Stimulated activated CD4-positive, alpha-beta T cell treated with anti-CD3 and anti-CD28 coated beads, Interleukin-2, amount 100 ng/mL, for 48 hours (primary cell): ENCODE data around the gene BDH1.
"Not testable (repeated sequence)": the region's sequence is repeated elsewhere in the genome, so short reads cannot be mapped to it uniquely, and the experiment has no call there.

Experiments
- DNase-seq, 2 donors: peaks; one replicate each; pipeline ENCODE4 v3.0.0-alpha.2; 2020

The BDH1 gene

GRCh38 chr3:197555281-197556261 is at the start of gene BDH1:
TSS of gene BDH1 (minus strand) at chr3:197555968. CDS start at chr3:197546443, 9,525 bp downstream.
- peak; percentile 54 to 64 for DNase-seq

DNA sequence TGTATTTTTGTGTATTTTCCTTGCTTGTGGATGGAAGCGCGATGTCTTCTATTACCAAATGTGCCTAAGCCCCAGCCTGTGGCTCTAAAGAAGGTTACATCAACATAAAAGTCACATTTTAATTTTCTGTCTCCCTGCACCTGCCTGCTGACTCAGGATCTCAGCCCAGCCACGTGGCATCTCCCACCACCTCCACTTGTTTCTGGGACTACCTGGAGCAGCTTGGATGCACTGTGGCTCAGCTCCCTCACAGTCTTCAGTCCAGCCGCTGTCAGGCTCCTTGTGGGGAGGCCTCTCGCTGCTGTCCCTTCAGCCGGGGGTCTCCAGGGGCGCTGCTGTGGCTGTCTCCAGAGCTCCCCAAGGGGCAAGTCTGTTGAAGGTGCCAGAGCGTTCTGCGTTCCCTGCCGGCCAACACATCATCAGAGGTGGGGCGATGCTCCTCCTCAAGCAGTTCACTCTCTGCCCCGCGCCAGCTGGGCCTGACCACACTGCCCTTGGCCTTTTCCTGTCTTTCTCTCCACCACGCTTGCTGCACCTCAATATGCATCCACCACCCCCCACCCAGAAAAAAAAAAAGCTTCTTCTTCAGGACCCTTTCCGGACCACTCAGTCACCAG is 47.7 kb upstream of the BDH1 start:
- no peak for DNase-seq

- DNase-seq = not testable (repeated sequence)
These were observed 46.6 kb upstream of the BDH1 start for GRCh38 chr3:197602351-197602750.

GRCh38 chr3:197601566-197601840 is 45.7 kb upstream of the BDH1 start:
- DNase-seq = not testable (repeated sequence)

GRCh38 chr3:197600796-197601565 is 45.2 kb upstream of the BDH1 start:
- no peak for DNase-seq

- peak; percentile 67 to 76 for DNase-seq
These were observed 43.5 kb upstream of the BDH1 start for GRCh38 chr3:197599089-197599765.

GRCh38 chr3:197598404-197598980 is 42.7 kb upstream of the BDH1 start:
- no peak for DNase-seq

DNA sequence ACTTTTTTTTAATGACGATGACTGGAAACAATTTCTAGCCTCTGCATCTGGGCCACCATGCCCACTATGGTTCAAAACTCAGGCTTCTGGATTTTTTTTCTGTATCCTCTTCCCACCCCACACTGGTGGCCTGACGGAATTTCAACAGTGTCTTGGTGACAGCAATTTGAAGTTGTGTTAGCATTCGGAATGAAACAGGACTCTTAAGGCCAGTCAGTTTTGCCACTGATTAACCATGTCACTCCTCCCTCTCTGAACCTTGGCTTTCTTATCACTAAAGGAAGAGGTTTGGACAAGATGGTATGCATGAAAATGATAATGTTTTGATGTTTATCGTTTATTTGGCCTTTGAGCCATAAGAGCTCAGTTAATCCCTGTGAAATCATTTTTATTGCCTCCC is 41.6 kb upstream of the BDH1 start:
- DNase-seq = no peak

GRCh38 chr3:197595470-197596185 is 39.9 kb upstream of the BDH1 start:
- DNase-seq = no peak

DNA sequence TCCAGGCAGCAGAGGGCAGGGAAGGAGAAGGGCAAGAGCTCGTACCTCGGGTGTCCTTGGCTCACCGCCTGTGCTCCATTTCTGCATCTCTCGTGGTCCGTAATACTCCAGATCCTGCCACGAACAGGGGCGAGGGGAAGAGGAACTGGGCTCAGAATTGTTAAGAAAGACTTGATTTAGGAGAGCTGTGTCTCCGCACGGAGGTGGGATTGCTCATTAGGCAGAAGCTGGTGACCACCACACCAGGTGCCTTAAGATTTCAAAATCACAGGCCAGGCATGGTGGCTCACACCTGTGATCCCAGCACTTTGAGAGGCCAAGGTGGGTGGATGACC is 37.2 kb upstream of the BDH1 start:
- DNase-seq = no peak

- peak; percentile 17 to 29 for DNase-seq
These were observed 36.7 kb upstream of the BDH1 start for GRCh38 chr3:197592361-197593045.

DNA sequence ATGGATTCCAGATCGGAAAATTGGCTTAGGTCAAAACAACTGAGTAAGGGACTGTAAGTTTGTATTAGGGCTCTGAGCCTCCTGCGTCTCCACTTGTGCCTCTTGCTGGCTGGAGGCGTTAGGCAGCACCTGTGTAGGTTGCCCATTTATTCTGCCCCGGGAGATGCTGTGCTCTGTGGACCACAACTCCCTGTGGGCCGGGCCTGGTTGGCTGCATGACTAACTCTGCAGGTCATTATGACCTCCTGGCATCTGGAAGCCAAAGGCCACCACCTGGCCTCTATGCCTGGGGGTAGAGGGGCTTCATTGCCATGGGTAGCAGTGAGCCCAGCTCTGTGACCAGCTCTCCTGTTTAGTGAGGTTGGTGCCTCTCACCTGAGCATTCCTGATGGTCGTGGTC is 36.0 kb upstream of the BDH1 start:
- DNase-seq = no peak

DNA sequence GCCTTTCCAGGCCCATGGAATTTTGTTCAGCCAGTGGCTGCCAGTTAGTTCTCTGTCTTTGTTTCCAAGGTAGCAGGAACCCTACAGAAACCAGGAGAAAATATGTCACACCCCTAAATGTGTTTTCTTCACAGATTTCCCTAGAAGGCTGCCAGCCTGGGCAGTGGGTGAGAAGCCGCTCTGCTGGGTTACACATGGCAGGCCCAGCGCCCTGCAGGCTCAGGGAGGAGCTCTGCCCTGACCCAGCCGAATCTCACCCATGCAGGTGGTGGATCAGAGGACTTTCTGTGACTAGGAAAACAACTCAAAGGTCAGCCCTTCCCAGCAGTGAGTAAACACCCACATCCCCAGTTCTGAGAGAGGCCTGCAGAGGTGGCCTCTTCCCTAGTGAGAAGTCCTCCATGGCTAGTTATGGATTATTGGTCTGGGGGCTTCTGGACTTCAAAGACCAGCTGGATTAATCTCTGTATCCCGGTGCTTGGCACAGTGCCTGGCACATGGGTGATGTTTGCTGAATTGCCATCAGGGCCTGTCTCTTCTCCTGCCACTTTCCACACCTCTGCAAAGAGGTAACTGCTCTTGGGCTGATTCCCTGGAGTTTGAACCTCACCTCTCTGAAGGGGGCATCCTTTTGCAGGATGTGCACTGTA is 34.7 kb upstream of the BDH1 start:
- DNase-seq = no peak

GRCh38 chr3:197589545-197589944 is 33.8 kb upstream of the BDH1 start:
- no peak for DNase-seq

GRCh38 chr3:197586768-197587167 is 31.0 kb upstream of the BDH1 start:
- DNase-seq = not testable (repeated sequence)

- DNase-seq = no peak
These were observed 30.4 kb upstream of the BDH1 start for GRCh38 chr3:197586181-197586580.

- no peak for DNase-seq
These were observed 29.0 kb upstream of the BDH1 start for GRCh38 chr3:197584733-197585132.

- no peak for DNase-seq
These were observed 27.6 kb upstream of the BDH1 start for GRCh38 chr3:197583371-197583770.

- DNase-seq = no peak
These were observed 24.5 kb upstream of the BDH1 start for GRCh38 chr3:197580253-197580691.

DNA sequence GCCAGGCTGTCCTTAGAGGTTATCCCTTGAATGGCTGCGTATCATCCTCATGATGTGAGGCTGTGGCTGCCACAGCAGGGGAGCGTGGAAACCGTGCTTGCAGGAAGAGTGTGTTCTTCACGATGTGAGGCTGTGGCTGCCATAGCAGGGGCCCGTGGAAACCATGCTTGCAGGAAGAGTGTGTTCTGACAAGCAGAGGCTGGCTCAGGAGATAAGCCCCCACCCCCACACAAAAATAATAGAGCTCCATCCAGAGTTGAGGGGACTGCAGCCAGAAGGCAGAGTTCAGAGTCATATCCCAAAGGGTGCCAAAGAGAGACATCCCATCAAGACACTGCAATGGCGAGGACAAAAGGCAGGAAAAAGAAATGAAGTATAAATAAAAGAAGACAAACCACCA is 22.6 kb upstream of the BDH1 start:
- no peak for DNase-seq
